ENCODE results near the gene SUPT4H1.

Gene SUPT4H1

GRCh38 chr17:58306131-58306951, 45.7 kb downstream of the SUPT4H1 start:
- DNase-seq (ENCODE audit: low read depth), result no peak
- no peak for TF ChIP-seq CTCF (conservative IDR thresholded peaks at IDR 0.05; ENCODE audit: low read depth, low read length)
- H3K4me3 ChIP-seq (ENCODE audit: low read depth, low read length), result no peak overlapping the region

DNA sequence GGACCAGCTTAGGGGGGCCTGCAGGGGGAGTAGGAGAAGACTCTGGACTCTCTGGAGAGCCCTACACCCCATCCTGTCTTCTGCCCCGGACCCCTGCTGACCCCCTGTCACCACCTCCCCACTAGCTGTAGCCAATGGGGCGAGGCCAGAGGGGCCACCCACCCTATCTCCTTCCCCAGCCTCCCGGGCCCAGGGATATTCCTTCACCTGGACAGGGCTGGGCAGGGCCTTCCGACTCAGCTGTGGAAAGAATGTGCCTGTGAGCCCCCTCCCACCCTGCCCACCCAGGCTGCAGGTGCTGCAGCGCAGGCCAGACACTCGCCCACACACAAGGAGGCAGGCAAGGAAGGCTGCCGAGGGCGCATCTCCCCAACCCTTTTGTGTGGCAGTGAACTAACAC, 46.4 kb downstream of the SUPT4H1 start:
- no peak overlapping the region for H3K4me3 ChIP-seq (ENCODE audit: low read depth, low read length)
- DNase-seq (ENCODE audit: low read depth), result no peak
- no peak for TF ChIP-seq CTCF (conservative IDR thresholded peaks at IDR 0.05; ENCODE audit: low read depth, low read length)

GRCh38 chr17:58304750-58305486, 47.1 kb downstream of the SUPT4H1 start:
- no peak overlapping the region for H3K4me3 ChIP-seq (ENCODE audit: low read depth, low read length)

DNA sequence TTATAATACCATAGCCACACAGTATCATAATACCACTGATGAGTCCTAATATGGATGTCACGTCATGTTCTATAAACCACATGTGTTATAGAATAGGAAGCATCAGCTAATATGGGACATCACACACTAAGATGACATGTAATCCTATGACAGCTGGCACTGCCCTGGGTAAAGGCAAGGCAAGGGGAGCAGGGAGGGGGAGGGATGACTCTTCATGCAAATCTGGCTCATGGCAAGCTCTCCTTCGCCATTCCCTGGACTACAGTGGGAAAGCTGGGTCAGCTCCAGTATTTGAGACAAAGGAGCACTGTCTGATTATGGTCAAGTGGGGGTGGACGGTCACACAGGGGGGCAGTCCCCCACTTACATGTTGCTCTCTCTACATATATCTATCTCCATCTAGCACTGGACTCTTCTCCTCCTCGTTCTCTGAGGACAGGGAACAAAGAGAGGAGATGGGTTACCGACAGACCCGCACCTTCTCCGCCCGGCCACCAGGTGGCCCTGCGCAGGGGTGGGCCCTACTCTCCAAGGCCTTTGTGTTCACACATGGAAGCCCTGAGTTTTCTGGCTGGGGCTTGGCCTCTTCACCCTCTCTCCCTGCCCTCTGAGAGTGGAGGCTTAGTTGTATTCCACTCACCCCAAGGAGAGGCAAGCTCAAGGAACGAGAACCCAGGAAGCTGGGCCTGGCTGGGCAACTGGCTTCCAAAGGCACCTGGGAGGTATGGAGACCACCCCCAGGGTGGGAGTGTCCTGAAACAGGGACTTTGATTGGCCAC, 47.8 kb downstream of the SUPT4H1 start:
- no peak overlapping the region for H3K4me3 ChIP-seq (ENCODE audit: low read depth, low read length)
- peak; percentile 62 for DNase-seq (ENCODE audit: low read depth)
- peak; percentile 85 for TF ChIP-seq CTCF (conservative IDR thresholded peaks at IDR 0.05; ENCODE audit: low read depth, low read length)

More at GRCh38 chr17:58304750-58305486, 47.1 kb downstream of the SUPT4H1 start:
- no peak for TF ChIP-seq CTCF (conservative IDR thresholded peaks at IDR 0.05; ENCODE audit: low read depth, low read length)
- DNase-seq (ENCODE audit: low read depth), result no peak

- DNase-seq (ENCODE audit: low read depth), result no peak
- H3K4me3 ChIP-seq (ENCODE audit: low read depth, low read length), result no peak overlapping the region
- no peak for TF ChIP-seq CTCF (conservative IDR thresholded peaks at IDR 0.05; ENCODE audit: low read depth, low read length)
Observed at GRCh38 chr17:58302919-58303585, 48.9 kb downstream of the SUPT4H1 start.

GRCh38 chr17:58302171-58302918, 49.7 kb downstream of the SUPT4H1 start:
- no peak for DNase-seq (ENCODE audit: low read depth)
- no peak overlapping the region for H3K4me3 ChIP-seq (ENCODE audit: low read depth, low read length)
- no peak for TF ChIP-seq CTCF (conservative IDR thresholded peaks at IDR 0.05; ENCODE audit: low read depth, low read length)
